Hepatocyte (in vitro differentiated cells): ENCODE results near the gene CTNNA1. TPM values are rescaled to one million over a fixed set of nuclear protein-coding genes. Genes with fewer than 3 reads are reported as not detected.

Experiments used
- DNase-seq: peaks from one replicate; pipeline ENCODE4 v3.0.0-alpha.2; 2016; ENCODE audit warnings: low spot score
- H2AFZ ChIP-seq: fragments of 200-600 bp; sonication (generic); 2 replicates; pipeline ENCODE4 v1.6.0; 2016; ENCODE audit warnings: antibody characterized with exemption, mild to moderate bottlenecking
- H3K27ac ChIP-seq: fragments of 200-600 bp; sonication (generic); 2 replicates; pipeline ENCODE4 v1.5.1; 2016; ENCODE audit warnings: mild to moderate bottlenecking
- H3K27me3 ChIP-seq: fragments of 200-600 bp; sonication (generic); 2 replicates; pipeline ENCODE4 v1.6.1; 2016
- H3K36me3 ChIP-seq: fragments of 200-600 bp; sonication (generic); replicated peaks from 2 replicates; pipeline ENCODE4 v1.5.1; 2016; ENCODE audit warnings: low read depth; ENCODE audit not compliant: insufficient read depth
- H3K4me1 ChIP-seq: fragments of 200-600 bp; sonication (generic); 2 replicates; pipeline ENCODE4 v1.5.1; 2016; ENCODE audit warnings: mild to moderate bottlenecking, moderate library complexity; ENCODE audit not compliant: insufficient read depth
- H3K4me2 ChIP-seq: fragments of 200-600 bp; sonication (generic); 2 replicates; pipeline ENCODE4 v1.6.0; 2016
- H3K4me3 ChIP-seq: fragments of 200-600 bp; sonication (generic); 2 replicates; pipeline ENCODE4 v1.5.1; 2016; ENCODE audit warnings: mild to moderate bottlenecking
- H3K79me2 ChIP-seq: fragments of 200-600 bp; sonication (generic); 2 replicates; pipeline ENCODE4 v1.6.0; 2017; ENCODE audit warnings: mild to moderate bottlenecking
- H3K9me2 ChIP-seq: fragments of 200-600 bp; sonication (generic); replicated peaks from 2 replicates; pipeline ENCODE4 v1.6.0; 2017; ENCODE audit warnings: mild to moderate bottlenecking; ENCODE audit not compliant: insufficient read depth
- H3K9me3 ChIP-seq: fragments of 200-600 bp; sonication (generic); 2 replicates; pipeline ENCODE4 v1.5.1; 2016; ENCODE audit warnings: low read depth, mild to moderate bottlenecking
- H4K20me1 ChIP-seq: fragments of 200-600 bp; sonication (generic); 2 replicates; pipeline ENCODE4 v1.6.0; 2016; ENCODE audit warnings: mild to moderate bottlenecking; ENCODE audit not compliant: insufficient read depth, poor library complexity, severe bottlenecking
- EZH2 ChIP-seq: fragments of 200-600 bp; sonication (generic); IDR thresholded peaks from 2 replicates; pipeline ENCODE4 v1.6.1; 2016; ENCODE audit warnings: antibody characterized with exemption, mild to moderate bottlenecking, borderline replicate concordance
- EZH2phosphoT487 ChIP-seq: fragments of 200-600 bp; sonication (generic); IDR thresholded peaks from one replicate; pipeline ENCODE4 v1.6.1; 2018; ENCODE audit warnings: antibody characterized with exemption, mild to moderate bottlenecking, low read depth, moderate library complexity; ENCODE audit not compliant: unreplicated experiment, severe bottlenecking
- WGBS: methylation state at CpG from one replicate; pipeline ENCODE4 v1.1.6; 2016; ENCODE audit warnings: low lambda C conversion rate; ENCODE audit errors: missing lambda C conversion rate; 5-methylcytosine and 5-hydroxymethylcytosine counted together
- polyA plus RNA-seq: library from polyadenylated mRNA; unstranded; fragments of >200 nt; fragmentation: Nextera tagmentation; extraction: Ambion mirVana; gene quantifications from 2 replicates; pipeline ENCODE4 v1.2.1, GENCODE V29; 2016
- total RNA-seq: library from RNA; depleted of rRNA; stranded (reverse); fragments of >200 nt; gene quantifications from 2 replicates; pipeline ENCODE4 v1.2.3, GENCODE V29; 2014
- TF ChIP-seq, protein P1 (sequence below): fragments of 200-600 bp; sonication (generic); IDR thresholded peaks from 2 replicates; pipeline ENCODE4 v1.5.1; 2016; ENCODE audit warnings: antibody characterized with exemption, mild to moderate bottlenecking; ENCODE audit not compliant: poor library complexity

The CTNNA1 gene
- total and polyA plus RNA-seq, 2 experiments from 2014 or later = 152 to 349 TPM

DNA sequence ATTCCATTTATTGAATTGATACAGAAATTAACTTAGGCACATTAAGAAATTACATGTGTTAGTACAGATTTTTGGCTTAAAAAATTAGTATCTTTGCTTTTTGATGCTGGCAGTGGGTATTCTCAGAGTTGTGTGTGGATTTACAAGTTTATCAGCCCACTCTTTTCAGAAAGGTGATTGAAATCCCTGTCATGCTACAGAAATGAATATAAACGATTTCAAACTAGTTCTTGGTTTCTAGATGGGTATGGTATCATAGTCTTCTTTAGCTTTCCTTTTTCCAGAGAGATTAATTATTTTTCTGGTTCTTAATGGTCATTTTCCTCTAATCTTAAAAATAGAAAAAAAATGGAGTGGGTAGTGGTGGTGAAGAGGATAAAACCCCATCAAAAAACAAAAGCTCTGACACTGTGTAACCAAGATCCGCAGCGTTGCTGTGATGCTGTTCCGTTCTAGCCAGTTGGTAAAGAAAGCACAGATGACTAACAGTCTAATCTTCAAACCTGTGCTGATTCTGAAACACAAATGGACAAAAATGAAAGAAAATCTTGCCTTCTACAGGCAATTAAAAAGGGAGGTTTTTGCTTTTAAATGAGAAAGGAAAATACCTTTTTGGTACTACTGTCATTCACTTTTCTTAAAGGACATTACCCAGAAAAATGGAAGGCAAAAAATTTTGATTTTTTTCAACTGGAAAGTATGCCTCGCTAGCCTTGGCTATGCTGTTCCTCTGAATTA, 116.7 kb downstream of the CTNNA1 start:
- WGBS = 70% methylated on average over 5 of the region's 5 CpGs
- DNase-seq = no peak
- H3K4me2 ChIP-seq = peak overlapping the region; percentile 17
- H3K27ac ChIP-seq = peak overlapping the region; percentile 32
- H2AFZ ChIP-seq = no peak overlapping the region
- H3K4me3 ChIP-seq = no peak overlapping the region
- TF ChIP-seq, protein P1, sequence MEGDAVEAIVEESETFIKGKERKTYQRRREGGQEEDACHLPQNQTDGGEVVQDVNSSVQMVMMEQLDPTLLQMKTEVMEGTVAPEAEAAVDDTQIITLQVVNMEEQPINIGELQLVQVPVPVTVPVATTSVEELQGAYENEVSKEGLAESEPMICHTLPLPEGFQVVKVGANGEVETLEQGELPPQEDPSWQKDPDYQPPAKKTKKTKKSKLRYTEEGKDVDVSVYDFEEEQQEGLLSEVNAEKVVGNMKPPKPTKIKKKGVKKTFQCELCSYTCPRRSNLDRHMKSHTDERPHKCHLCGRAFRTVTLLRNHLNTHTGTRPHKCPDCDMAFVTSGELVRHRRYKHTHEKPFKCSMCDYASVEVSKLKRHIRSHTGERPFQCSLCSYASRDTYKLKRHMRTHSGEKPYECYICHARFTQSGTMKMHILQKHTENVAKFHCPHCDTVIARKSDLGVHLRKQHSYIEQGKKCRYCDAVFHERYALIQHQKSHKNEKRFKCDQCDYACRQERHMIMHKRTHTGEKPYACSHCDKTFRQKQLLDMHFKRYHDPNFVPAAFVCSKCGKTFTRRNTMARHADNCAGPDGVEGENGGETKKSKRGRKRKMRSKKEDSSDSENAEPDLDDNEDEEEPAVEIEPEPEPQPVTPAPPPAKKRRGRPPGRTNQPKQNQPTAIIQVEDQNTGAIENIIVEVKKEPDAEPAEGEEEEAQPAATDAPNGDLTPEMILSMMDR = no peak
- TF ChIP-seq EZH2 (no peak), EZH2phosphoT487 (no peak)
- H3K4me1 ChIP-seq = peaks cover 26% of the 10 kb centered on the region
- peaks cover 100% of the 10 kb centered on the region for H3K79me2 ChIP-seq
- peaks cover 92% of the 10 kb centered on the region for H4K20me1 ChIP-seq
- no peaks in the 10 kb centered on the region for H3K9me2 ChIP-seq
- H3K9me3 ChIP-seq = no peaks in the 10 kb centered on the region
- H3K27me3 ChIP-seq = no peaks in the 10 kb centered on the region
- no peaks in the 10 kb centered on the region for H3K36me3 ChIP-seq

DNA sequence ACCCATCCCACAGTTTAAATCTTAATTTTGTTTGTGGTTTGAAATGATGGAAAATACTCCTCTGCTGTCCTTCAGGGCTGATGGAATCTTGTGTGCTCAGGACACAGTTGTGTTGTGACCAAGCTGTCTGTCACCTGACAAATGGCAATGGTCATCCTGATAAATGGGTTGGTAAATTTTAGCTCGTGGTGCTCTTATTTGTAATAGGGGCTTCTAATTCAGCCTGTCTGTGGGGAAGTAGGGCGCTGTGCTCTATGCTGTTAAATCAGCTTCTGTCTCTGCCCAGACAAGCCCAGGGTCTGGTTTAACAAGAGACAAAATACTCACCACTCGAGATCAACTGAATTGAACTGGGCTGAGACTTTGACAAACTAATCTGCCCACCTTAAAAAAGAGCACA, 117.4 kb downstream of the CTNNA1 start:
- TF ChIP-seq EZH2 (no peak), EZH2phosphoT487 (no peak)
- TF ChIP-seq, protein P1 = no peak
- H3K36me3 ChIP-seq = no peaks in the 10 kb centered on the region
- H3K9me2 ChIP-seq = no peaks in the 10 kb centered on the region
- H3K27ac ChIP-seq = peak overlapping the region; percentile 32
- H3K4me3 ChIP-seq = no peak overlapping the region
- peaks cover 100% of the 10 kb centered on the region for H3K79me2 ChIP-seq
- no peaks in the 10 kb centered on the region for H3K9me3 ChIP-seq
- H4K20me1 ChIP-seq = peaks cover 98% of the 10 kb centered on the region
- WGBS = 43% methylated on average over 3 of the region's 3 CpGs
- no peaks in the 10 kb centered on the region for H3K27me3 ChIP-seq
- H3K4me2 ChIP-seq = peak overlapping the region; percentile 17
- H2AFZ ChIP-seq = no peak overlapping the region
- DNase-seq = no peak
- peaks cover 26% of the 10 kb centered on the region for H3K4me1 ChIP-seq

DNA sequence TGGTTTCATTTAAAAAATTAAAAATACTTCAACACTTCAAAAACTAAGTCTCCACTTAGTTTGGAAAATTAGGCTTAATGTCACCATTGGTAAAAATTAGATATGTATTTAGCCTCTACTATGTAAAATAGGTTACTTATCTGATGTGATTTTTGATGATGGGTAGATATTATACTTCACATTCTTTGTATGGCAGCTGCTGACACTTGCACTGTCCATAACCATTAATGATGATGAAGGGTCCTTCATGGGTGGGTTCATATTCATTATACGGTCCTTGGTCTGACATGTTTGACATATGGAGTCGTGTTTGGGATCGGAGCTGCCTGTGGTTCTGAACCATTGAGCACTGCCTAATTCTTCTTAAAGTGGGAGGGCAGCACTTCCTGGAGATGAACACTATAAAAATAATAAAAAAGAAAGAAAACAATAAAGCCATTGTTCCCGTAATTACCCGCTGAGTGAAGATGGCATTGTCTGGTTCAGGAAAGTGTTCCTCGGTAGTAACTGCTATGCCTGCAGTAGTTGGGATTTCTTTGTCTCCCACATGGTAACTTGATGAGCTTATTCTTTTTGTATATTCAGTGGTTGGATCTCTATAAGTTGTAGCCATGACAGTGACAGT, 119.7 kb downstream of the CTNNA1 start:
- H3K9me2 ChIP-seq = no peaks in the 10 kb centered on the region
- H3K4me2 ChIP-seq = no peak overlapping the region
- H2AFZ ChIP-seq = no peak overlapping the region
- 92% methylated on average over 6 of the region's 6 CpGs for WGBS
- DNase-seq = no peak
- H3K9me3 ChIP-seq = no peaks in the 10 kb centered on the region
- no peak overlapping the region for H3K27ac ChIP-seq
- H3K4me1 ChIP-seq = peaks cover 26% of the 10 kb centered on the region
- TF ChIP-seq, protein P1 = no peak
- no peak for TF ChIP-seq EZH2
- H3K27me3 ChIP-seq = no peaks in the 10 kb centered on the region
- H4K20me1 ChIP-seq = peaks cover 95% of the 10 kb centered on the region
- no peaks in the 10 kb centered on the region for H3K36me3 ChIP-seq
- H3K4me3 ChIP-seq = no peak overlapping the region
- H3K79me2 ChIP-seq = peaks cover 98% of the 10 kb centered on the region
